K562 (cell line): ENCODE results near the gene BRDT. TPM values are rescaled to one million over a fixed set of nuclear protein-coding genes. Genes with fewer than 3 reads are reported as not detected.

Experiments
- ATAC-seq: fragments of 200-7000 bp; cut with Tn5 transposase; 3 replicates; pipeline ENCODE4 v1.9.1; 2020; ENCODE audit warnings: moderate library complexity
- BruUV-seq: library from RNA; stranded (reverse); fragments of 400-500 nt; replicated peaks from 2 replicates; lab custom pipeline; 2021; lab: Mats Ljungman, UMichigan
- CTCF ChIA-PET: fragments of 300-600 bp; formaldehyde crosslinking; extraction: SDS; loops from one replicate; lab custom pipeline; 2021; ENCODE audit warnings: low intra/inter-chr PET ratio; lab: Yijun Ruan, JAX
- POLR2A ChIA-PET: fragments of 300-600, 350-650 bp; sonication (Branson Sonifier 250); formaldehyde crosslinking; extraction: SDS; loops from one replicate; lab custom pipeline; 2021; ENCODE audit warnings: antibody characterized with exemption, inconsistent platforms; lab: Yijun Ruan, JAX
- DNase-seq, 4 experiments: peaks; one replicate each; pipeline versions ENCODE4 v3.0.0 to v3.0.0-alpha.2; 2011 to 2018; ENCODE audit warnings: low spot score in 3 of 4, mixed read lengths in 3 of 4; ENCODE audit errors: extremely low read depth in 1 of 4
- FAIRE-seq: peaks from 2 replicates; lab custom pipeline; 2011; peaks lifted over from hg19 to GRCh38; lab: Jason Lieb, UNC
- H2AFZ ChIP-seq: 2 replicates; pipeline ENCODE4 v1.6.0; 2011; ENCODE audit warnings: low read depth, low read length, control low read depth, inconsistent platforms
- H3K27ac ChIP-seq: fragments of 200-600 bp; 3 replicates; pipeline ENCODE4 v1.8.0; 2011; ENCODE audit warnings: low read depth, mild to moderate bottlenecking, control low read depth, inconsistent platforms, low read length, moderate library complexity, mixed read lengths; ENCODE audit errors: extremely low read depth
- H3K27me3 ChIP-seq, 2 experiments: fragments of 300-600 bp in 1 of 2; 2 replicates in 1 of 2; 3 replicates in 1 of 2; pipeline versions ENCODE4 v1.6.0 to v1.8.0; 2011; ENCODE audit warnings: inconsistent platforms in 2 of 2, low read length in 2 of 2, mild to moderate bottlenecking in 1 of 2, mixed read lengths in 1 of 2, moderate library complexity in 1 of 2; ENCODE audit not compliant: control insufficient read depth in 2 of 2, insufficient read depth in 2 of 2
- H3K36me3 ChIP-seq: fragments of 300-600 bp; 3 replicates; pipeline ENCODE4 v1.8.0; 2011; ENCODE audit warnings: mild to moderate bottlenecking, low read length, inconsistent platforms; ENCODE audit not compliant: control insufficient read depth, insufficient read depth
- H3K4me1 ChIP-seq, 2 experiments: fragments of 200-600 bp in 1 of 2; replicated peaks in 1 of 2; 2 replicates in 1 of 2; 3 replicates in 1 of 2; pipeline versions ENCODE4 v1.5.1 to v1.8.0; 2011; ENCODE audit warnings: inconsistent platforms in 2 of 2, low read length in 2 of 2, mild to moderate bottlenecking in 1 of 2, mixed read lengths in 1 of 2, moderate library complexity in 1 of 2; ENCODE audit not compliant: control insufficient read depth in 2 of 2, insufficient read depth in 2 of 2
- H3K4me2 ChIP-seq: 2 replicates; pipeline ENCODE4 v1.6.1; 2011; ENCODE audit warnings: low read length, control low read depth, inconsistent platforms, mixed read lengths; ENCODE audit not compliant: insufficient read depth
- H3K4me3 ChIP-seq: fragments of 200-600 bp; sonication (generic), shearing (Covaris generic); 2 replicates; pipeline ENCODE4 v1.5.1; 2016; ENCODE audit warnings: control low read depth, inconsistent platforms
- H3K79me2 ChIP-seq: fragments of 200-600 bp; 3 replicates; pipeline ENCODE4 v1.8.0; 2011; ENCODE audit warnings: low read length, inconsistent platforms; ENCODE audit not compliant: control insufficient read depth, insufficient read depth
- H3K9ac ChIP-seq, 2 experiments: 2 replicates each; pipeline versions ENCODE4 v1.6.0 to v1.6.1; 2011; ENCODE audit warnings: low read depth in 2 of 2, low read length in 2 of 2, control low read depth in 1 of 2, inconsistent platforms in 1 of 2, mild to moderate bottlenecking in 1 of 2, mixed read lengths in 1 of 2; ENCODE audit not compliant: insufficient read depth in 1 of 2
- H3K9me1 ChIP-seq: one replicate; pipeline ENCODE4 v1.6.0; 2011; ENCODE audit warnings: inconsistent platforms, mild to moderate bottlenecking, low read length, moderate library complexity; ENCODE audit not compliant: control insufficient read depth, insufficient read depth
- H3K9me3 ChIP-seq: replicated peaks from 2 replicates; pipeline ENCODE4 v1.5.1; 2011; ENCODE audit warnings: low read depth, low read length, inconsistent platforms; ENCODE audit not compliant: control insufficient read depth, insufficient read depth
- H4K20me1 ChIP-seq: replicated peaks from 2 replicates; pipeline ENCODE4 v1.6.1; 2011; ENCODE audit warnings: low read length, inconsistent platforms, mixed read lengths; ENCODE audit not compliant: control insufficient read depth, insufficient read depth
- ASH1L ChIP-seq: fragments of 450-650 bp; IDR thresholded peaks from 2 replicates; pipeline ENCODE4 v1.6.1; 2018; ENCODE audit warnings: borderline replicate concordance, mild to moderate bottlenecking, low read depth; ENCODE audit not compliant: partially characterized antibody
- CHAMP1 ChIP-seq: fragments of 450-650 bp; IDR thresholded peaks from 2 replicates; pipeline ENCODE4 v1.6.1; 2016; ENCODE audit warnings: mild to moderate bottlenecking
- STAT6 ChIP-seq: sonication (generic); formaldehyde crosslinking; IDR thresholded peaks from 2 replicates; pipeline ENCODE4 v1.8.1; 2023; ENCODE audit warnings: mild to moderate bottlenecking, missing genetic modification reagents
- WGBS: fragments of 100-300 bp; shearing (Covaris generic); methylation state at CpG from one replicate; pipeline ENCODE4 v1.1.6; 2016; ENCODE audit warnings: low coverage, mixed read lengths; ENCODE audit not compliant: insufficient coverage; ENCODE audit errors: missing lambda C conversion rate; 5-methylcytosine and 5-hydroxymethylcytosine counted together
- in situ Hi-C: fragments of 300-500 bp; cut with MboI; formaldehyde crosslinking; loops from 4 replicates; pipeline ENCODE4 v1.15.0; 2018; ENCODE audit warnings: inconsistent platforms, mixed read lengths
- intact Hi-C: fragments of 100-400 bp; cut with micrococcal nuclease; formaldehyde crosslinking; loops from 2 replicates; pipeline ENCODE4 v1.14.2; 2022
- polyA plus RNA-seq, 8 experiments: library from polyadenylated mRNA; depleted of rRNA in 4 of 8; stranded (reverse) in 5 of 8; unstranded in 3 of 8; fragments of >200 nt; fragmentation: Nextera tagmentation in 2 of 8; fragmentation: Illumina TruSeq in 1 of 8; extraction: Ambion mirVana in 2 of 8; extraction: Trizol in 1 of 8; gene quantifications; 2 replicates each; pipeline versions ENCODE4 v1.2.1 to v1.2.3, GENCODE V29; 2011 to 2014; ENCODE audit warnings: inconsistent platforms in 1 of 8, missing spikeins in 1 of 8
- total RNA-seq, 7 experiments: library from RNA; depleted of rRNA in 6 of 7; stranded (reverse); fragments of >200 nt in 6 of 7; fragmentation: Illumina TruSeq in 2 of 7; extraction: Trizol in 2 of 7; gene quantifications; 2 replicates each; pipeline versions ENCODE4 v1.2.1 to v1.2.3, GENCODE V29; 2011 to 2021; ENCODE audit warnings: low replicate concordance in 1 of 7

BRDT gene
- total and polyA plus RNA-seq, 9 of the 15 experiments (the other 6 are each of a cell fraction or from before 2014, with no cell fraction given), result 0.01 TPM; not detected in 8

GRCh38 chr1:91940496-91940895 is 8.7 kb upstream of the BRDT start:
- Histone ChIP-seq H4K20me1 (no peaks in the 10 kb centered on the region), H3K4me1 (peaks cover 0 to 6% of the 10 kb centered on the region in 2 experiments; a peak in 1 of 5 replicates), H3K4me2 (no peak overlapping the region), H3K9me1 (no peaks in the 10 kb centered on the region), H3K9me3 (0 out of 2 replicates have a peak, but pooled peaks cover 2% of the 10 kb centered on the region), H2AFZ (no peak overlapping the region), H3K9ac (no peak overlapping the region), H3K36me3 (no peaks in the 10 kb centered on the region), H3K27ac (no peak overlapping the region), H3K27me3 (0 out of 5 replicates have a peak, but pooled peaks cover 0 to 2% of the 10 kb centered on the region in 2 experiments), H3K4me3 (no peak overlapping the region), H3K79me2 (no peaks in the 10 kb centered on the region)
- ChIA-PET CTCF (no interaction called here), POLR2A (no interaction called here)
- ATAC-seq, result no peak
- in situ Hi-C loops, result loop anchor here (25.0 kb wide), 1 partner anchor 778 kb away; no protein-coding TSS in a partner anchor
- no TSS peak for BruUV-seq
- WGBS, result 15% methylated on average over 3 of the region's 3 CpGs
- no peak for DNase-seq
- no peak for FAIRE-seq
- no peak for TF ChIP-seq CHAMP1
- TF ChIP-seq ASH1L, result no peak
- no peak for TF ChIP-seq STAT6 (CRISPR knock-in tag)
- intact Hi-C loops, result no loop called here
